HG03378 (cell line): Measurements from ENCODE around the gene CABLES2.
"Not testable (repeated sequence)": the region's sequence is repeated elsewhere in the genome, so short reads cannot be mapped to it uniquely, and the experiment has no call there.

Source experiments
- ATAC-seq: cut with Tn5 transposase; IDR thresholded peaks from one replicate; pipeline ENCODE4 v1.9.1; 2021; ENCODE audit warnings: mild to moderate bottlenecking, moderate library complexity; ENCODE audit not compliant: unreplicated experiment

CABLES2 gene

GRCh38 chr20:62436692-62437091, 29.6 kb upstream of the CABLES2 start:
- no peak for ATAC-seq

- ATAC-seq, result no peak
Measured at GRCh38 chr20:62433658-62434497, 26.8 kb upstream of the CABLES2 start.

- no peak for ATAC-seq
Measured at GRCh38 chr20:62430866-62431447, 23.9 kb upstream of the CABLES2 start.

- ATAC-seq, result no peak
Measured at GRCh38 chr20:62430311-62430853, 23.3 kb upstream of the CABLES2 start.

- ATAC-seq, result no peak
Measured at GRCh38 chr20:62429455-62430310, 22.6 kb upstream of the CABLES2 start.

- no peak for ATAC-seq
Measured at GRCh38 chr20:62428396-62429295, 21.6 kb upstream of the CABLES2 start.

- no peak for ATAC-seq
Measured at GRCh38 chr20:62428002-62428372, 20.9 kb upstream of the CABLES2 start.

GRCh38 chr20:62427172-62428001, 20.3 kb upstream of the CABLES2 start, which contains the start of gene RBBP8NL:
TSS of gene RBBP8NL (minus strand) at chr20:62427539. CDS start at chr20:62419647, 7,892 bp downstream.
- ATAC-seq, result no peak

GRCh38 chr20:62426699-62427131, 19.6 kb upstream of the CABLES2 start:
- ATAC-seq, result no peak

- ATAC-seq, result not testable (repeated sequence)
Measured at GRCh38 chr20:62426059-62426348, 18.9 kb upstream of the CABLES2 start.

GRCh38 chr20:62425281-62426058, 18.4 kb upstream of the CABLES2 start:
- no peak for ATAC-seq

- no peak for ATAC-seq
Measured at GRCh38 chr20:62424249-62425107, 17.4 kb upstream of the CABLES2 start.

- ATAC-seq, result no peak
Measured at GRCh38 chr20:62423326-62423706, 16.2 kb upstream of the CABLES2 start.

GRCh38 chr20:62422636-62423325, 15.7 kb upstream of the CABLES2 start:
- no peak for ATAC-seq

- ATAC-seq, result no peak
Measured at GRCh38 chr20:62421716-62421990, 14.6 kb upstream of the CABLES2 start.

- ATAC-seq, result no peak
Measured at GRCh38 chr20:62420846-62421715, 14.0 kb upstream of the CABLES2 start.
